Karpas-422 (cell line): ENCODE data around the gene SP140L. TPM values are rescaled to one million over a fixed set of nuclear protein-coding genes. Genes with fewer than 3 reads are reported as not detected.
"Not testable (repeated sequence)": the region's sequence is repeated elsewhere in the genome, so short reads cannot be mapped to it uniquely, and the experiment has no call there.

Source experiments
- DNase-seq: peaks from one replicate; pipeline ENCODE4 v3.0.0-alpha.2; 2015
- H2AFZ ChIP-seq: fragments of 200-600 bp; sonication (generic); 2 replicates; pipeline ENCODE4 v1.6.1; 2014; ENCODE audit warnings: antibody characterized with exemption, low read length, mixed read lengths
- H3K27ac ChIP-seq: fragments of 200-600 bp; sonication (generic); 2 replicates; pipeline ENCODE4 v1.5.1; 2014; ENCODE audit warnings: mild to moderate bottlenecking, low read length, moderate library complexity
- H3K27me3 ChIP-seq: fragments of 200-600 bp; sonication (generic); 2 replicates; pipeline ENCODE4 v1.6.1; 2014; ENCODE audit warnings: low read length, mixed read lengths
- H3K36me3 ChIP-seq: fragments of 200-600 bp; sonication (generic); 2 replicates; pipeline ENCODE4 v1.6.1; 2014; ENCODE audit warnings: low read length, mixed read lengths; ENCODE audit not compliant: insufficient read depth
- H3K4me1 ChIP-seq: fragments of 200-600 bp; sonication (generic); 2 replicates; pipeline ENCODE4 v1.6.1; 2014; ENCODE audit warnings: mild to moderate bottlenecking, low read length, mixed read lengths
- H3K4me2 ChIP-seq: fragments of 200-600 bp; sonication (generic); 2 replicates; pipeline ENCODE4 v1.6.1; 2014; ENCODE audit warnings: low read length, low read depth, mild to moderate bottlenecking; ENCODE audit not compliant: poor library complexity, severe bottlenecking
- H3K4me3 ChIP-seq: fragments of 200-600 bp; sonication (generic); 2 replicates; pipeline ENCODE4 v1.5.1; 2014; ENCODE audit warnings: mild to moderate bottlenecking, antibody characterized with exemption, low read length, mixed read lengths
- H3K79me2 ChIP-seq: fragments of 200-600 bp; sonication (generic); 2 replicates; pipeline ENCODE4 v1.6.1; 2014; ENCODE audit warnings: mild to moderate bottlenecking, low read length, mixed read lengths
- H3K9ac ChIP-seq: fragments of 200-600 bp; sonication (generic); 2 replicates; pipeline ENCODE4 v1.6.0; 2014; ENCODE audit warnings: low read length
- H3K9me2 ChIP-seq: fragments of 200-600 bp; sonication (generic), shearing (Covaris generic); replicated peaks from 2 replicates; pipeline ENCODE4 v1.6.0; 2014; ENCODE audit warnings: mild to moderate bottlenecking, low read length, moderate library complexity; ENCODE audit not compliant: insufficient read depth
- H3K9me3 ChIP-seq: fragments of 300-700, 200-600 bp; sonication (generic); 2 replicates; pipeline ENCODE4 v1.6.1; 2014; ENCODE audit warnings: low read length, mixed read lengths
- H4K20me1 ChIP-seq: fragments of 200-600 bp; sonication (generic); 2 replicates; pipeline ENCODE4 v1.6.1; 2014; ENCODE audit warnings: mild to moderate bottlenecking, antibody characterized with exemption, low read length, low read depth; ENCODE audit not compliant: insufficient read depth
- total RNA-seq: library from RNA; depleted of rRNA; stranded (reverse); fragments of >200 nt; shearing (Covaris generic); gene quantifications from 2 replicates; pipeline ENCODE4 v1.2.3, GENCODE V29; 2014; ENCODE audit warnings: low replicate concordance; rRNA removed

The SP140L gene
- total RNA-seq, result 17.0 and 17.5 TPM in 2 replicates

DNA sequence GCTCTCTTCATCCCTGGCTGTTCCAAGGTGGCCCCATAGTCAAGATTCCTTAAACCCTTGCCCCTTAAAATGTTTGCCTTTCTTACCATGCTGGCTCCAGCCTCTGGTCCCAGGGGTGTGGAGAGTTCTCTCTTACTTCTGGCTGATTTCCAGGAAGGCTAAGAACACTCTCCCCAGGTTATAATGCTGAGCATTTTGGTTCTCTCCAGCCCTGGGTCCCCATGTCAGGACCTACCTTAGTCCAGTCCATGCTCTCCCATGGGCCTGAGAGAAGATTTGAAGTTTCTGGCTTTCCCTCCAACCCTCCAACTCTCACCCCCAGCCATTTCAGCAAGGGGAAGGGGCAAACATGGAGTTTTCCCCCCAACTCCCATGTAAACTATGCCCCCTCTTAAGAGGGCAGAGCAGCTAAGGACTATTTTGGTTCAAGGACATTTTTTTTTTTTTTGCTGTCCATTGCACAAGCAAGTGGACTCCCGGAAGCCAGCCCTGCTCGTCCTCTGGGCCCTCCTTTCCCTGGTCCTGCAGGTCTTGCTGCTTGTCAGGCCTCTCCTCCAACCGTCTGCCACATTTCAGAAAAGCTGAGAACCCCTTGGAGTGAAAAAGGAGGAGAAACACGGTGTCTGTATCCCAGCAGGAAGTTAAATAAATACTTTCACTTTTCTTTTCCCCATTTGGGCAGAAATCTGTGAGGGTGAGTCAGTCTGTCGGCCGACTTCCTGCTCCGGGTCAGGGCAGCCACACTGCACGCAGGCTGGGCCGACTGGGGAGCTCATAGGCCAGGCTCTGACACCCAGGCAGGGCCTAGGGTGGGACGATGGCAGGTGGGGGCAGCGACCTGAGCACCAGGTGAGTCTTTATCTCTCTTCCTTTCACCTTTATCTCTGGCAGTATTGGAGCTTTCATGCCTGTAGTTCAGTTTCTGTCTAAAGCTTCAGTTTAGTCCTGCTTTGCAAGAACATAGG, at the start of gene SP140L:
TSS of gene SP140L (plus strand) at position 741 of the 965 bp plus-strand sequence. CDS start at position 818, 77 bp downstream.
- 0 out of 2 replicates have a peak, but pooled peaks cover 4% of the 10 kb centered on the region for H3K36me3 ChIP-seq

DNA sequence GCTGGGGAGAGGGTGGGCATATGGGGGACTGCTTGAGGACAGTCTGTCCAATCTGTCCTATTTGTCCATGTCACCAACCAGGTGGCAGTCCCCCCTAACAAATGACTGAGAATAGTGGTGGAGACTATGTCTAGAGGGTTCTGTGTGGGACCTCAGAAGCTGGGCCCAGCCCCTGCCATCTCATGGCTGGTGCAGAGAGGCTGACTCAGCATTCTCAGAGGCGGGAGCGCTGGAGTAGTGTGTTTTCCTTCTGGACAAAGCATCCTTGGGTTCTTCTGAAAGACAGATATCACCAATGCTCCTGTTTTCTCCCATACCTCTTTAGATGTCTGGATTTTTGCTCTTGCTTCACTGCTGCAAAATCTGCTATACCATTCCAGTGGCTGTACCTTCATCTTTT, 44.1 kb upstream of the SP140L start:
- Histone ChIP-seq H3K36me3 (no peaks in the 10 kb centered on the region), H3K4me3 (no peak overlapping the region)
- DNase-seq, result no peak

More for the DNA sequence above, at the start of gene SP140L:
- Histone ChIP-seq H4K20me1 (no peaks in the 10 kb centered on the region), H3K9me2 (no peaks in the 10 kb centered on the region), H3K27ac (peak within 1 kb of the TSS; percentile 52), H3K79me2 (peaks cover 41% of the 10 kb centered on the region), H3K4me2 (peak within 1 kb of the TSS; percentile 88), H3K4me3 (peak within 1 kb of the TSS; percentile 76), H3K9me3 (no peaks in the 10 kb centered on the region), H3K4me1 (peaks cover 28% of the 10 kb centered on the region), H2AFZ (peak within 1 kb of the TSS; percentile 91), H3K9ac (peak within 1 kb of the TSS; percentile 75), H3K27me3 (no peaks in the 10 kb centered on the region)
- peak; percentile 90 for DNase-seq

DNA sequence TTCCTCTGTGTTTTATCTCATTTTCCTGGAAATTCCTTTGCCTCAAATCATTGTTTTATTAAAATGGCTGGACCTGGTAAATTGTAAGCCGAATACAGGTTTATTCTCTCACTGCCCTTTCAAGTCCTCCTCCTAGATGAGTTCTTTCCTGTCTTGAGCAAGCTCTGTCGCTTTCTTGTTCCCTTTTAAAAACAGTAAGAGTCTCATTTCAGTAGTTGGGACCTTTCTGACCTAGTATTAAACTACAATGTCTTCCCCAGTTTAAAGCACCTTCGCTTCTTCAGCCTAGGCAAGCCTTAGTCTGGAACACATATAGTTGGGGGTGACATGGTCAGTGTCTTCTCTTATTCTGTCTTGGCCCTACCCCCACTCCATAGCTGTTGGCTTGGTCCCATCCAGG, 40.9 kb upstream of the SP140L start:
- no peaks in the 10 kb centered on the region for H3K36me3 ChIP-seq

More for the DNA sequence above, 44.1 kb upstream of the SP140L start:
- Histone ChIP-seq H3K27ac (no peak overlapping the region), H3K4me2 (no peak overlapping the region), H3K79me2 (no peaks in the 10 kb centered on the region), H4K20me1 (no peaks in the 10 kb centered on the region), H3K9ac (no peak overlapping the region), H3K27me3 (no peaks in the 10 kb centered on the region), H3K9me3 (no peaks in the 10 kb centered on the region), H3K4me1 (no peaks in the 10 kb centered on the region), H3K9me2 (no peaks in the 10 kb centered on the region), H2AFZ (no peak overlapping the region)

DNA sequence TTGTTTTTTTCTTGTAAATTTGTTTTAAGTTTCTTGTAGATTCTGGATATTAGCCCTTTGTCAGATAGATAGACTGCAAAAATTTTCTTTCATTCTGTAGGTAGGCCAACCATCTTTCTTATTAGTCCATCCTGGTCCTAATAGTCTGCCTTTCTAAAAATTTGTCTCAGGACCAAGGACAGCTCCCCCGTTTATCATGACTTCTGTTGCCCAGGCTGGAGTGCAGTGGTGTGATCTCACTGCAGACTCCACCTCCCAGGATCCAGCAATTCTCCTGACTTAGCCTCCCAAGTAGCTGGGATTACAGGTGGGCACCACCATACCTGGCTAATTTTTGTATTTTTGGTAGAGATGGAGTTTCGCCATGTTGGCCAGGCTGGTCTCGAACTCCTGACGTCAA, 37.7 kb upstream of the SP140L start:
- not testable (repeated sequence) for H3K4me1 ChIP-seq, H3K9ac ChIP-seq, H3K4me2 ChIP-seq, H3K27ac ChIP-seq, H3K4me3 ChIP-seq, H3K36me3 ChIP-seq, H3K79me2 ChIP-seq, H3K9me3 ChIP-seq, H2AFZ ChIP-seq, H4K20me1 ChIP-seq, H3K27me3 ChIP-seq, H3K9me2 ChIP-seq
- peak; percentile 64 for DNase-seq

More for the DNA sequence above, 40.9 kb upstream of the SP140L start:
- no peaks in the 10 kb centered on the region for H3K9me3 ChIP-seq
- no peak overlapping the region for H3K4me2 ChIP-seq
- H3K4me3 ChIP-seq, result no peak overlapping the region
- no peaks in the 10 kb centered on the region for H3K27me3 ChIP-seq
- DNase-seq, result no peak
- no peak overlapping the region for H3K9ac ChIP-seq
- H2AFZ ChIP-seq, result no peak overlapping the region
- no peaks in the 10 kb centered on the region for H4K20me1 ChIP-seq
- no peak overlapping the region for H3K27ac ChIP-seq
- no peaks in the 10 kb centered on the region for H3K9me2 ChIP-seq
- H3K4me1 ChIP-seq, result no peaks in the 10 kb centered on the region
- no peaks in the 10 kb centered on the region for H3K79me2 ChIP-seq

DNA sequence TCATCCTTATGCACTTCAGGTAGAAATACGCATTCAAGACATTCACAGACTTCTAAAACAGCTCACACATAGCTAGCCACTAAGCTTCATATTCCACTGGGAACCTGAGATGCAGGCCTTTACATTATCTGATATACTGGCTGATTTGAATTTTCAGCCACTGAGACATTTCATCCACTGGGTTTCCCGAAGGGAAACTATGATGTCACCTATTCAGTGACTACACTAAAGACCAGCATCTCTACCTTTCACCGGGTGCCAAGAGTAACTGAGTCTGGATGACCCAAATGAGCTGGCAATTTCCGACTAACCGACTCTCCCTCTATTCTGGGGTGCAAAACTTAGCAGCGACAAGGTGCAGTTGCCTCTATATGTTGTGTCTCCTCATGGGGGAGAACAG, 31.8 kb upstream of the SP140L start:
- Histone ChIP-seq H3K36me3 (peaks cover 4% of the 10 kb centered on the region; the same call in 1 of the 2 replicates), H3K27me3 (no peaks in the 10 kb centered on the region), H3K9me3 (no peaks in the 10 kb centered on the region), H3K4me2 (no peak overlapping the region), H3K9ac (no peak overlapping the region), H3K9me2 (no peaks in the 10 kb centered on the region), H2AFZ (no peak overlapping the region), H4K20me1 (no peaks in the 10 kb centered on the region), H3K27ac (no peak overlapping the region), H3K4me1 (no peaks in the 10 kb centered on the region), H3K4me3 (no peak overlapping the region), H3K79me2 (no peaks in the 10 kb centered on the region)
- no peak for DNase-seq

DNA sequence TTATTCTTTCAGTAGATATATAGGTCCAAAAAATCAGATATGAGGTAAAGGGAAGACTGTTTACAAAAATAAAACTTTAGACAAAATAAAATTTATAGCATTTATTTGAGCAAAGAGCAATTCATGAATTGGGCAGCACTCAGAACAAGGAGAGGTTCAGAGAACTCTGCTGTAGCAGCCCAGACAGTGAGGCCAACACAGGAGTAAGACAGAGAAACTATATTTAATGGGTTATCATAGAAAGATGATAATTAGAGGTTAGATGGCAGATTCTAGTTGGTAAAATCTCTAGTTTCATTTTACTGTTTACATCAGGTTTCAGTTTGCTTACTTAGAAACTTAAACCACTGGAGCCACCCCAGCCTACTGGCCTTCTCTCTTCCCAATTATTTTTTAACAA, 30.1 kb upstream of the SP140L start:
- no peaks in the 10 kb centered on the region for H3K79me2 ChIP-seq
- no peak overlapping the region for H3K9ac ChIP-seq
- H3K4me1 ChIP-seq, result no peaks in the 10 kb centered on the region
- H3K36me3 ChIP-seq, result peaks cover 4% of the 10 kb centered on the region; the same call in 1 of the 2 replicates
- H3K27ac ChIP-seq, result no peak overlapping the region
- H3K9me3 ChIP-seq, result no peaks in the 10 kb centered on the region
- no peak overlapping the region for H2AFZ ChIP-seq
- no peak for DNase-seq
- no peak overlapping the region for H3K4me2 ChIP-seq
- H3K9me2 ChIP-seq, result no peaks in the 10 kb centered on the region
- H3K4me3 ChIP-seq, result no peak overlapping the region
- no peaks in the 10 kb centered on the region for H3K27me3 ChIP-seq
- H4K20me1 ChIP-seq, result no peaks in the 10 kb centered on the region

DNA sequence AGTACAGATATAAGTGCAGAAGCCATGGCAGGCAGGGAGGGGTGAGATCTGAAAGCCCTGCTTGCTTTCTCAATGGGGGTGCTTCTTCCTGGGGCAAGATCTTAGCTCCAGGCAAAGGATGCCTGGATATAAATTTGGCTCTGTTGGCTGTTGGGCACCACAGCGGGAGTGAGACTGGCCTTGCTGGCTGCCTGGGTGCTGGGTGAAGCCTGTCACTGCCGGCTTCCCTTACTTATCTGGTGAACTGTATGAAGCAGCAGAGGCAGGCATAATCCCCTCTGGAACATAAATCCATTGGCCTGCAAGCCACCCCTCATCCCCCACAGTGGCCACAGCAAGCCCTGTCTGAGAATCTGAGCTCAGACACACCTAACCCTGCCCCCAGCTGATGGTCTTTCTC, 27.4 kb upstream of the SP140L start:
- no peak overlapping the region for H3K4me3 ChIP-seq
- no peaks in the 10 kb centered on the region; the same call in 1 of the 2 replicates for H3K9me3 ChIP-seq
- H2AFZ ChIP-seq, result no peak overlapping the region
- no peaks in the 10 kb centered on the region for H3K9me2 ChIP-seq
- H3K27me3 ChIP-seq, result no peaks in the 10 kb centered on the region
- peaks cover 4% of the 10 kb centered on the region; the same call in 1 of the 2 replicates for H3K36me3 ChIP-seq
- H3K9ac ChIP-seq, result no peak overlapping the region
- no peaks in the 10 kb centered on the region for H3K4me1 ChIP-seq
- no peaks in the 10 kb centered on the region for H4K20me1 ChIP-seq
- H3K4me2 ChIP-seq, result no peak overlapping the region
- H3K79me2 ChIP-seq, result no peaks in the 10 kb centered on the region
- no peak overlapping the region for H3K27ac ChIP-seq
- DNase-seq, result no peak

DNA sequence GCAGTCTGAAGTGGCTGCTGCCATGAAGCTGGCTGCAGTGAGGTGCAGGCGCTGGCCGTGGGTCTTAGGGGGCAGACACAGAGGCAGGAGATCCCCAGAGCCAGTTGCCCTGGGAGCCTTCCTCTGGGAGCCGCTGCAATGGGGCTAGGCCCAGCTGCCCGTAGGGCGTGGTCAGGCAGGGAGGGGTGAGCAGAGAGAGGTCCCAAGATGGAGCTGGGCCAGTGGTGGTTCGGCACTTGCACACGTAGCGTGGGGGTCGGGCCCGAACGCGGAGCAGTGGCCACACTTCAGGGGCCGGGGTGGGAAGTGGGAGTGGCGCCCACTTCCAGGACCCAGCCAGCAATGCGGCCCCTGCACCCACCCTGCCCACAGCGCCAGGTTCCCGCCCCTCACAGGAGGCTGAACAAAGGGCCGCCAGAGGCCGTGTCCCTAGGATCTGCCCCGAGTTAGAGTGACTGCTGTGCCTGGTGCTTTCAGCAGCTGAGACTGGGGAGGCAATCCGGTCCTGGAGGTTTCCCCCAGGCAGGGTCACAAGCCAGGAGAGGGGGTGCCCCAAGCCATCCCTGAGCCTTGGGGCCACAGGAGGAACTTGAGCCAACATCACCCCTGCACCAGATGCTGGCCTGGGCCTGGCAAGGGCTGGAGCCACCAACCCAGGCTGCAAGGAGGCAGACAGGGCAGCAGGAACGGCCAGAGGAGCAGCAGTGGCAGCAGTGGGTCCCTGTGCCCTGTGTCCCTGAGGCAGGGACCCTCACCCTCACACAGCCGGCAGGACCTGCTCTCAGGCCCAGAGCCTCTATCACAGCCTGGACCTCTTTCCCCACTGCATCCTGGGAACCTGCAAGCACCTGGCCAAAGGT, 21.3 kb upstream of the SP140L start:
- Histone ChIP-seq H3K4me3 (no peak overlapping the region), H3K27me3 (no peaks in the 10 kb centered on the region), H3K4me1 (no peaks in the 10 kb centered on the region), H2AFZ (no peak overlapping the region), H3K4me2 (no peak overlapping the region), H3K36me3 (no peaks in the 10 kb centered on the region), H3K79me2 (no peaks in the 10 kb centered on the region), H3K9ac (no peak overlapping the region), H3K27ac (no peak overlapping the region), H4K20me1 (no peaks in the 10 kb centered on the region), H3K9me2 (no peaks in the 10 kb centered on the region), H3K9me3 (no peaks in the 10 kb centered on the region; the same call in 1 of the 2 replicates)
- no peak for DNase-seq
